Dedifferentiated amniotic fluid mesenchymal stem cell (primary cell): Measurements from ENCODE around the gene KIAA0586.

Experiments
- DNase-seq: peaks from one replicate; pipeline ENCODE4 v3.0.0-alpha.2; 2016; ENCODE audit errors: extremely low spot score

The KIAA0586 gene

DNA sequence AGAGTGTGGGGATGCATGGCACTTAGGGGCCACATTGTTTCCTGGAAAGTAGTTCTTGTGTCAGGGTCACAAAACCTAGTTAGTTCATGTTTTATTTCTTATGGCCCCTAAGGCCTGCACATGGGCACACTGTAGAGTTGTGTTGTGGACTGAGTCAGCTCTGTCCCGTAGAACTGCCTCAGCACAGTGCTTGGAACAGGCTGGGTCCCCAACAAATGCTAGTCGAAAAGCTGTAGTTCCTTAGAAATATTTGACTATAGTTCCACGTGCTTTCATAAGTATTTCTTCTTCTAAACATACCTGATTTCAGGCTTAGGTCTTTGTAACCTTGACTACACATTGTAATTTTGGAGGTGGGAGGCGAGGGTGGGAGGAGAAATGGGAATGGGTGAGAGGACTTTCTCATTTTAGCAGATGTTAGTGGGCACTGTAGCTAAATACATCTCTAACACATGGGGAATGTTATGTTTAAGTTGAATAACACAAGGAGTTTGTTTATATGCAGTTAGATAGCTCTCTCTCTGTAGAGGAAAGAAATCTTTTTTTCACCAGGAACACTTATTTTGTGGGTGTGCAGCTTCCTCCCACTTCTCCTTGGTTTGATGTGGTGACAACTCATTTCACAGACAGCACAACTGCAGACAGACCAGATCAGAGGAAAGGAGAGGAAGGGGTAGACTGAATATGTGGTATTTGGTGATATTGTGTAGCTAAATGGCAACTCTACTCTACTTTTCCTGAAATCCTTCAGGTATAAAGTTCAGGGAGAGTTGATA lies 170.7 kb downstream of the KIAA0586 start:
- no peak for DNase-seq

DNA sequence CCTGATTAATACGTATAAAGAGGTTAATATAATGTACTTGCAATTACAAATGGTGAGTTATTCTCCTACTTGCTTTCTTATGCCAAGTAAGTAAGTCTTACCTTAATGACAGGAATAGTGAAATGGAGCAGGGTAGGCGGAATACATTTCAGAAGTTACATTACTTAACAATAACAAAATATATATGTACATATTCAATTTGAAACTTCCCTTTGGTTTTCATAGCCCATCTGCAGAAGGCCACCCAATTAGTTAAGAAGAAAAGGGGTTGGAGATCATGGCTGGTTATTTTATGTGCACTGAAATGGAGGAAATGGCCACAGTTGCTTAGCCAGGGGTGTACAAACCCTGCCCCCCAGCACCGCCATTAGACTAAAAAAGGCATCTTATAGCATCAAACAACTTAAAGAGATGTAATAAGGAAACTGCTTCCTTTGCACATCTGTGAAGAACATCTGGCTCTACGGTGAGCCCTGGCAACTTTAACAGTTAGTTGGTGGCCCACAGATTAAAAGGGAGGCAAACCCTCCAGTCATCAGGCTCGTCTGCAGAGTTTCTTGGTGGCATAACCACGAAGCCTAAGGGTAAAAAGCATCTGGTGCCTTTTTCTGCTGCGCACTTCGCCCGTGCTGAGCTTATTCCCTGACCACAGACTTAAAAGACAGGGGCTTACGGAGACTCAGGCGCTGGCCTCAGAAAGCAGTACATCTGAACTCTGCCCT lies 171.4 kb downstream of the KIAA0586 start:
- no peak for DNase-seq

DNA sequence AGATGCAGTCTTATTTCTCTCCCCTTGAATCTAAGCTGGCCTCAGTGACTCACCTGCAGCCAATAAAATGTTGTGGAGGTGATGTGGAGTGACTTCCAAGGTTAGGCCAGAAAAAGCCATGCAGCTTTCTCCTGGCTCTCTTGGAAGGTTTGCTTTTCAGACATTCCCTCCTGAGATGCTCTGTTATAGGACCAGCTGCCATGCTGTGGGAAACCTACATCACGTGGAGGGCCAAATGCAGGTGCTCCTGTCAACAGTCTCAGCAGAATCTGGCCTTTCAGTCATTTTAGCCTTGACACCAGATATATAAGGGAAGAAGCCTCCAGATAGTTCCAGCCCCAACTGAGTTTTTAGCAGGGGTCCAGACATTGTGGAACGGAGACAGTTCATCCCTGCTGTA lies 172.2 kb downstream of the KIAA0586 start:
- no peak for DNase-seq
